Hypothalamus (tissue), 51 donors: Measurements from ENCODE around the gene CHKA.

Source experiments
- DNase-seq, 51 donors: peaks; one replicate each; lab custom pipeline; 2025; lab: John Stamatoyannopoulos, UW

CHKA gene

DNA sequence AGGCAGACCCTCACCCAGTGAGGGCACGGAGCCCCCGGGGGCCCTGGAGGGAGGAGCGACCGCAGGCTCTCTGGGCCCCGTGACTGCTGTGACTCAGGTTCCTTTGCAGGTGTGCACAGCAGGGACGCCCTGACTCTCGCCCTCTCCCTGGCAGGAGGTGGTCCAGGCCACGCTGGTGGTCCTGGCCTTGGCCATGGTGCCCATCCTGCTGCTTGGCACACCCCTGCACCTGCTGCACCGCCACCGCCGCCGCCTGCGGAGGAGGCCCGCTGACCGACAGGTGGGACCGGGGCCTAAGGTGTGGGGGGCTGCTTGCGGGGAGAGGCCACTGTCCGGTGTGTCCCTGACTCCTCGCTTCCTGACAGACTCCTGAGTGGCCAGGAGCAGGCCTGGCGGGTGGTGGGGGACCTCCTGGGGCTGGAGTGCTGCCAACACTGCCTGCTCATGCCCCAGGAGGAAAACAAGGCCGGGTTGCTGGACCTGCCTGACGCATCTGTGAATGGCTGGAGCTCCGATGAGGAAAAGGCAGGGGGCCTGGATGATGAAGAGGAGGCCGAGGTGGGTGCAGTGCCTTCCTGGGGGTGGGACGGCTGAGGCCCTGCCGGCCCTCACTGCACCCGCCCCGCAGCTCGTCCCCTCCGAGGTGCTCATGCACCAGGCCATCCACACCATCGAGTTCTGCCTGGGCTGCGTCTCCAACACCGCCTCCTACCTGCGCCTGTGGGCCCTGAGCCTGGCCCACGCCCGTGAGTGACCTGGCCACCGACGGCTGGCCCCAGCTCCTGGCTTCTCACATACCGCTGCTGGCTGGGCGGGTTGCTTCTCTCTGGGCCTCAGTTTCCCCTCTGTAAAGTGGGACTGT, 71.4 kb downstream of the CHKA start:
- peak in 1 of 51 donors; percentile 21 for DNase-seq

DNA sequence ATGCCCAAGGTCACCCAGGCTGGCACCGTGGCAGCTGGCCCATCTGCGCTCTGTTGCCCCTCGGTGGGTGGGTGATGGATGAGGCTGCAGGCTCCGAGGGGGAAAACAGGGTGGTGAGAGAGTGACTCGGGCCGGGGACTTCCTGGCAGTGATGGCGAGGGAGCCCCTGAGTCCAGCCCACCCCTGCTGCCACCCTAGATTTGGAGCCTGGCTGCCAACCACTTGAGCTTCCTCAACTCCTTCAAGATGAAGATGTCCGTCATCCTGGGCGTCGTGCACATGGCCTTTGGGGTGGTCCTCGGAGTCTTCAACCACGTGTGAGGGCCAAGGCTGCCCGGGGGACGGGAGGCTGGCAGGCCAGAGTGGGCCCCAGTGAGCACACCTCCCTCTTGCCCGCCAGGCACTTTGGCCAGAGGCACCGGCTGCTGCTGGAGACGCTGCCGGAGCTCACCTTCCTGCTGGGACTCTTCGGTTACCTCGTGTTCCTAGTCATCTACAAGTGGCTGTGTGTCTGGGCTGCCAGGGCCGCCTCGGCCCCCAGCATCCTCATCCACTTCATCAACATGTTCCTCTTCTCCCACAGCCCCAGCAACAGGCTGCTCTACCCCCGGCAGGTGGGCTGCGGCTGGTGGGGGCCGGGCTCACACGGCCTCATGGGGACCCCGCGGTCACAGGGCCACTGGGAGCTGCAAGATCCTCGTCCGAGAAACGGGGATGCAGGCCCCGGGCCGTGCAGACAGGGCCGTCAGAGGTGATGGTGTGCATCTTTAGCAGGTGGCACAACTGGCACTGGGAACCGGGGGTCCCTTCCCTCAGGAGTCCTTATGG, 72.3 kb downstream of the CHKA start:
- DNase-seq = no peak

DNA sequence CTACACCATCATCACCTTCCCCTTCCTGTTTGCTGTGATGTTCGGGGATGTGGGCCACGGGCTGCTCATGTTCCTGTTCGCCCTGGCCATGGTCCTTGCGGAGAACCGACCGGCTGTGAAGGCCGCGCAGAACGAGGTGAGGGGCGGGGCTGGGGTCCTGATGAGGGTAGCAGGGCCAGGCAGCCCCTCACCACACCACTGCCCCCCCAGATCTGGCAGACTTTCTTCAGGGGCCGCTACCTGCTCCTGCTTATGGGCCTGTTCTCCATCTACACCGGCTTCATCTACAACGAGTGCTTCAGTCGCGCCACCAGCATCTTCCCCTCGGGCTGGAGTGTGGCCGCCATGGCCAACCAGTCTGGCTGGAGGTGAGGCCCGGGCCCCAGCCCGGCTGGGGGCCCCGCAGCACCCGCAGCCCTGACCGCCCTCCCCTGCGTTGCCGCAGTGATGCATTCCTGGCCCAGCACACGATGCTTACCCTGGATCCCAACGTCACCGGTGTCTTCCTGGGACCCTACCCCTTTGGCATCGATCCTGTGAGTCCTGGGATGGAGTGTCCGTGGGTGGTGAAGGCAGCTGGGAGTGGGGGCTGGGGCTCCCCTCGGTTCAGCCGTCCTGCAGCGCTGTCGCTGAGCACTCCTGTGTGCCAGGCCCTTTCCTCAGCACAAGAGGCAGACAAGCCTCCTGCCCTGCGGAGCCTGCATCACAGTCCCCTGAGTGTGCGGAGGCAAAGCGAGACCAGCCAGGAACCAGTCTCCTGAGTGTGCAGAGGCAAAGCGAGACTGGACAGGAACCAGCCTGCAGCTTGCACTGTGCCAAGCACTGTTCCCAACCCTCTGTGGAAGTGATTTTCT, 73.5 kb downstream of the CHKA start:
- peak in 5 of 51 donors; percentile 15 to 35 (median 26) for DNase-seq

GRCh38 chr11:68044898-68045351, 76.3 kb downstream of the CHKA start:
- DNase-seq = no peak

- DNase-seq = no peak
These were observed 76.9 kb downstream of the CHKA start for GRCh38 chr11:68044145-68044813.

- no peak for DNase-seq
These were observed 77.6 kb downstream of the CHKA start for GRCh38 chr11:68043349-68044144.

DNA sequence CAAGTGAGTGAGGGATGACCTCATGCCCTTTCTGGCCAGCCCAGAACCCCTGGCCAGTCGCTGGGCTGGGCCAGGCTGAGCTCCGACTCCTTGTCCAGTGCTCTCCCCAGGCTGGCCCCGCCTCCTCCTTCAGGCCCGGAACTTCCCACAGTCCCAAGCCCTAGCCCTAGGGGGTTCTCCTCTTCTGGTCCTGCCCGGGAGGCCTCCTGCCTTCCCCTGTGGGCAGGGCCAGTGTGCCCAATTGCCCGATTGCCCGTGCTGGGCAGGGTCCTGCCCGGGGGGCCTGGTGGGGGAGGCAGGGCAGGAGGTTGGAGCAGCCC, 78.2 kb downstream of the CHKA start:
- DNase-seq = no peak

DNA sequence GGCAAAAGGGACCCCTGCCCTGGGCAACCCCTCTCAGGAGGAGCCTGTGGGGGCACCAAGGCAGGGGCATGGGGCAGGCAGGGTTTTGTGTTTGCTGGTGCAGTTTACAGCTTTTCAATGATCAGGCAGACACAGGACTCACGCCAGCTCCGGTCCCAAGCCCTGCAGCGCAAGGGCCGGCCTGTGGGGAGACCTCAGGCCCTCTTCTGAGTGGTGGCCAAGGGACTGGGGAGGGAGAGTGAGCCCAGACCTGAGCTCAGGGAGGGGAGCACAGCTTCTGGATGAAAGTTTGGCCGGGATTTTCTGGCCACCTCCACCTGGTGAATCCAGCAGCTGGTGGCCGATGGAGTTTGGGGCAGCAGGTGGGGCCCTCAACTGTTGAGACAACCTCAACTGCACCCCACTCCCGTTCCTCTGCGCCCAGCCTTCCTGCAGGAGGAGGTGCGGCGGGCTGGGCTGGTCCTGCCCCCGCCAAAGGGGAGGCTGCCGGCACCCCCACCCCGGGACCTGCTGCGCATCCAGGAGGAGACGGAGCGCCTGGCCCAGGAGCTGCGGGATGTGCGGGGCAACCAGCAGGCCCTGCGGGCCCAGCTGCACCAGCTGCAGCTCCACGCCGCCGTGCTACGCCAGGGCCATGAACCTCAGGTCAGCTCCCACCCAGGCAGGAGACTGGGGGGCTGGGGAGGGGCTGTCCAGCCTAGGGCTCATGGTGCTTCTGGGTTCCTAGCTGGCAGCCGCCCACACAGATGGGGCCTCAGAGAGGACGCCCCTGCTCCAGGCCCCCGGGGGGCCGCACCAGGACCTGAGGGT, 78.8 kb downstream of the CHKA start:
- DNase-seq = peak in 1 of 51 donors; percentile 88

DNA sequence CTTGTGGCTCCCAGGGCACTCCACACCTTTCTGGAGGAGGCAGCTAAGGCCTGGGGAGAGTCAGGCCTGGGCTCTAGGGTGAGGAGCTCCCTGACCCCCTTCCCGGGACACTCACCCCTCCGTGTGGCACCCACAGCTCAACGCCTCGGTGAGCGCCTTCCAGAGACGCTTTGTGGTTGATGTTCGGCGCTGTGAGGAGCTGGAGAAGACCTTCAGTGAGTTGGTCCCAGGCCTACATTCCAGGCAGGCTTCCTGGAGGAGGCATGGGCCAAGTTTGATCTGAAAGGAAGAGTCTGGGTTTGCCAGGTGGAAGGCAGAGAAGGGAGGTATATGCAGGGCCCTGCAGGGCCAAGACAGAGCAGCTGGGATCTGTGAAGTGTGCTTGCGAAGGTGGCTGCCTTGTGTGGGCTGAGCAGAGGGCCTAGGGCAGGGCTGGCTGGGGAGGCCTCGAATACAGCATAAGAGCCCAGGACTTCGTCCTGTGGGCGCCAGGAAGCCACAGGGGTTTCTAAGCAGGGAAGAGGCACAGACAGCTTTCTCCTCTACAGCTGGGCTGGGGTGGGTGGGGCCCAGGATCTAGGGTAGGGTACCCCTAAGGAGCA, 79.5 kb downstream of the CHKA start:
- DNase-seq = no peak

DNA sequence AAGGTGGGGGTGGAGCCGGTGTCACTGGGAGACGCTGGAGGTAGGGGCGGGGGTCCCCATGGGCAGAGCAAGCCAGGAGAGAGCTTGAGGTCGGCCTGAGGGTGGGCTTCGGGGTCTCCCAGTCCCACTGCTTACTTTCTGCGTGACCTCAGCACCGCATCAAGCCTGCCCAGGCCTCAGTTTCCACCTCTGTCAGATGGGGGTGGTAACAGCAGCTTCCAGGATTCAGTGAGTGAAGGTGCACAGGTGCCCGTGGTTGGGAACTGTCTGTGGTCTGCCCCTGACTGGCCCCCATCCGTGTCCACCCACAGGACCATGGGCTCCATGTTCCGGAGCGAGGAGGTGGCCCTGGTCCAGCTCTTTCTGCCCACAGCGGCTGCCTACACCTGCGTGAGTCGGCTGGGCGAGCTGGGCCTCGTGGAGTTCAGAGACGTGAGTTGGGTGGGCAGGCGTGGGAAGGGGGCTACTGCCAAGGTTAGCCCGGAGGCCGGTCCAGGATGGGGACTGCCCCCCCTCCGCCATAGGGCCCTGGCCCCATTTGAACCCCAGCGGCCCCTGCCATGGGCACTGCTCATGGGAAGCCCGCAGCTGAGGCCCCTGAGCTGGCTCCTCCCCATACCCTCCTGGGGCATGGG, 80.1 kb downstream of the CHKA start:
- no peak for DNase-seq

DNA sequence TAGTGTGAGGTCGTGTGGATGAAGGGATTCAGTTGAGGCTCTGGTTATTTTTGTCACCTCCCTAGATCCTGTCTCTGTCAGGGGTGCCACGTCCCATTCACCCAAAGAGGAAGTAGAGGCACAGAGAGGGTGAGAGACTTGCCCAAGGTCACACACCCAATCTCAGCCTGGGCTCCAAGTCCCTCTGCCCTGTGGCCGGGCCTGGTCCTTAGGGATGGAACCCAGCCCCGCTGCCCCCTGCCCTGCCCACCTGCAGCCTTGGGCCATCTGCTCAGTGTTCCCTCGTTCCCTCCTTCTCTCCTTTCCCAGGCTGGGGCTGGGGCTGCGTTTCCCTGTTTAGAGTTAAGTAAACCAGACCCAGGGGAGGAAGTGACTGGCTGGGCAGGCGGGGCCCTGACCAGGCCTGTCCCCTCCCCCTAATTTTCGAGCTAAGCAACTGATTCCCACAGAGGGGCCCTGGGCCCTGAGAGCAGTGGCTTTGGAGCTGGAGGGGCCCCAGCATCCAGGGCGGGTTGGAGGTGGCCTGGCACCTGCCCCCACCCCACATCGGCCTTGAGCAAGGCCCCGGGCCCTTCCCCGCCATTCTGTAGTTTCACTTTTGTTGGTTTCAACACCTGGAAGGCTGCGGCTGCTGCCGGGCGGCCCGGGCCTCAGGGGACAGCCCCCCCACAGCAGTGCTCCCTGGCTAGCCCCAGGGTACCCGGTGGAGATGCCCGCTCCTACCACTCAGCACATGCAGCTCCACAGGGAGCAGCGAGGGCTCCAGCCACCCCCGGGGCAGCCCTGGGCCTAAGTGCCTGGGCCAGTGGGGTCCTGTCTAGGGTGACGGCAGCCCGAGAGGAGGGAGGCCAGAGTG, 80.9 kb downstream of the CHKA start:
- DNase-seq = peak in 3 of 51 donors; percentile 19 to 36 (median 27)

GRCh38 chr11:68039526-68040086, 81.6 kb downstream of the CHKA start:
- DNase-seq = no peak

DNA sequence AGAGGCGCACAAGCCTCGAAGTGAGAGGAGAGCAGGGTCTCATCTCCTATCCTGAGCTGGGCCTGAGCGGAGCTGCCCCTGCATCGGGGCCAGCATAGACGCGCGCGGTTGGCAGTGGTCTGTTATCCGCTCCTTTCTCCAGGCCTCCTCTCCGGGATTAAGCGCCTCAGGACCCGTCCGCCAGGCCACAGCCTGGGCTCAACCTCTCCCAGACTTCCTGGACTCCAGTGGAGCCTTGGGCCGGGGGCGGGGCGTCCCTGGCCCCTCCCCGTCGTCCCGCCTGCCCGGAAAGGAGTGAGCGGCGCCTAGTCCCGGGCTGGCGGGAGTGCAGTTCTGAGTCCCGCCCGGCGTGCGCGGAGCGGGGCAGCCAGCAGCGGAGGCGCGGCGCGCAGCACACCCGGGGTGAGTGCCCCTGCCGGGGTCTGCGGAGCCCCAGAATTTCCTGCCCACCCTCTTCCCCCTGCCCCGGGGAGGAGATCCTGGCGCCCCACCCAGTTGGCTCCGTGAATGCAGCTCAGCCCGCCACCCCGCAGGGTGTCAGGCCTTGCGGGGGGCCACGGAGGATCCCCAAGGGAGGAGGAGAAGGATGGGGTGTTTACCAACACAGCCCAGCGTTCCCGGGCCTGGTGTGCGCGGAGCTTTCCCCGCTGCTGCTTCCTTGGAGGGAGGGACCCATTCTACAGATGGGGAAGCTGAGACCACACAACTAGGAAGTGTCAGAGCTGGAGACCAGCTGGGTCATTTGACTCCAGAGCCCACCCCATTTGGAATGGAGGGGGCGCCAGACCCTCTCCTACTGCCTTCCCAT, 82.3 kb downstream of the CHKA start, which contains the start of gene TCIRG1:
Gene TCIRG1 (plus strand): TSS at position 308 of the 808 bp plus-strand sequence. CDS start 2,247 bp downstream, outside the sequence.
- DNase-seq = peak in 29 of 51 donors; percentile 11 to 70 (median 38)

- DNase-seq = no peak
These were observed 82.9 kb downstream of the CHKA start for GRCh38 chr11:68038226-68038717.
